Measurements from ENCODE around the gene THYN1.
A peak's percentile ranks its signal among the peaks of the same experiment; 100 is the strongest.

Gene THYN1

DNA sequence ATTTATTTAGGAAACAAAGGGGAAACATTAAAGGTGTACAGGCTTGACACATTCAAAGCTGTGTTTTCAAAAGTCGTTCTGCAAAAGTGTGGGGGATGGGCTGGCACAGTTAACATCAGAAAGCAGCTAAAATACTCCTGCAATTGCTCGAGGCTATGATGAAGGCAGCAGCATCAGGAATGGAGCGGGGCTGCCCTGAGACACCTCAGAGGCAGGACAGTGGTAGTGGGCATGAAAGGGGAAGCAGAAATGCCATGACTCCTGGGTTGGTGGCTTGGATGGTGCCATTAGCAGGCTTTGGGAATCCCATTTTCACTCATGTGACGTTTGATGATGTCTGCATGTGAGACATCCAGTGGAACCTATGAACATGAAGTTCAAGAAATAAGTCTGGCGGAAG, 30.0 kb downstream of the THYN1 start:
- no peak for DNase-seq (ENCODE audit: low read depth in 2 of 2)

DNA sequence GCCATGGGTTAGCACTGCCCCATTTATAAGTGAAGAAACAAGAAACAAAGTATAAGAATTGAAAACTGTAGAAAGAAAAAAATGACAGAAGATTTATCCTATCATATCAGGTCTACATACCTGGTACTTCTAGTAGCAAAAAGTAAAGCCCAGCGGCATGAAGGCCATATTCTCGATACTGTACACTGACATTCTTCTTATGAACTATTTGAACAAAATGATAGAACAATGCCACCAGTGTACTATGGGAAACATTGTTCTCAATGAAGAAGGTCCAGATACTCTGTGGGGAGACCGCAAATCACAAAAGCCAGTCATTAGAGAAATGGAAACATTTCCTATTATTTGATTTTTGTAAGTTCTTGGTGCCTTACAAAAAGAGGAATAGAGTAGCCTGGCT, 36.3 kb downstream of the THYN1 start:
- no peak for DNase-seq (ENCODE audit: low read depth in 2 of 2)

DNA sequence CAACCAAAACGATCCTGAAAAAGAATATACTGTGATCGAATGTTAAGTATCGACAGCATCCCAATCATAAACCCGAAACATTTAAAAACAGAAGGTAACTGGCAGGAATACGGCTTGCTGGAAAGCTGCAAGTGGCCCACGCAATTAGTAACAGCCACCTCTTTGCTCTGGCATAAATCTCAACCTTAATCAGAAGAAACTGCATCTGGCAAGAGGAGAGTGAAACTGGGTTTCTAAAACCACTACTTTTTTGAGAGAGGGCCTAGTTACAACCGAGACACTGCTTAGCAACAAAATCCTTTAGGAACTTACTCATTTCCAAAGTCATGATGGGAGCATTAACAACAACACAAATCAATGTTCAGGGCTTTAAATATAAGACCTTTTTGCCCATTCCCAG, 37.3 kb downstream of the THYN1 start:
- no peak for DNase-seq (ENCODE audit: low read depth in 2 of 2)

DNA sequence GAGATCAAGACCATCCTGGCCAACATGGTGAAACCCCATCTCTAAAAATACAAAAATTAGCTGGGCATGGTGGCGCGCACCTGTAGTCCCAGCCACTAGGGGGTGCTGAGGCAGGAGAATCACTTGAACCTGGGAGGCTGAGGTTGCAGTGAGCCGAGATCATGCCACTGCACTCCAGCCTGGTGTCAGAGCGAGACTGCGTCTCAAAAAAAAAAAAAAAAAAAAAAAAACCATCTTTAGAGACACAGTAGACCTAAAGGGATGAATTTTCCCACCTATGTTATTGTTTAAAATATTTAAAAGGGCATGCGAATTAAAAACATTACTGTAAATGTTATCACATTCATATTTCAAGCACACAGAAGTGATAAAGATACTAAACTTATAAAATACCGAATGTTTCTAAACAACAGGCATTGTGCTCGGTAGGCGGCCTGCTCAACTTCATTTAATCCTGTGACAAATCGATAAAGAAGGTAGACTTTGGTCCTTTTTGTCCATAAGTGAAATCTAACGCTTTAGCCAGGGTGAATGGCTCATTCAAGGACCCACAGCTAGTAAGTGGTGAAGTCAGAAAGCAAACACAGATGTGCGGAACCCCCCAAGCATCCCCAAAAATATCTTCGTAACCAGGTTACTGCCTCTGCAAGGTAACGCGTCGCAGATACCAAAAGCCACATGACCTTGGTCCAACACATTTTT, 45.5 kb downstream of the THYN1 start:
- peak; percentile 34 to 40 for DNase-seq (ENCODE audit: low read depth in 2 of 2)

DNA sequence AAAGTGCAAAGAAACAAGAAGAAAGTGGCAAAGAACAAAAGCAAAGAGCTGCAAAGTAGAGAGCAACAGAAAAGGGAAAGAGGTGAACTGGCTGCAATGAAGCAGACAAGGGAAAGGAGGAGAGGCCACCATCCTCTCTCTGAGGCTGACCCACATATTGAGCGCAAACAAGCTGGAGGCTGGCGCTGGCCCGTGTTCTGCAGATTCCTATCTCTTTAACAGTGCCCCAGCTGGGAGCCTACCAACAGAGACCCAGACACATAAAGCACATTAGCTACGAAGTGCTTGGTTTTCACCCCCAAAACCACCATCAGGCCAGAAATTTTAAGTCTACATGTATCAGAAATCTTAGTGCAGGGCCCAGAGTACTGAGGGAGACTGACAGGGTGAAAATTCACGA, 47.0 kb downstream of the THYN1 start:
- DNase-seq (ENCODE audit: low read depth in 2 of 2): no peak

DNA sequence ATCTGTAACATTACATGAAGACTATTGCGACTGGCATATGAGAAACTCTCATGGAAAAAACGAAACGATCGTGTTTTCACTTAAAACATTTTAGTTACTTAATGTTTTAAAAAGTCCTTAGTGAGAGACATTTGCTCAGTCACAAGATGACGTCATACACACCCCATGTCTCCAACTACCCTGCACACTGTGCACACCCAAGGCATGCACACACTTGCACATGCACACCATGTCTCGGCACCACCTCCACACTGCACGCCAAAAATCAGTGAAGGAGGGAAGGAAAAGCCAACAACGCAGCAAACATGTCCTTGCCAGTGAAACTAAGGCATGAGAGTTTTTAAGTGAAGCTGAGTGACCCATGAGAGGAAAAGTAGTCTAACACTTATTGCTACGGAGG, 47.4 kb downstream of the THYN1 start:
- no peak for DNase-seq (ENCODE audit: low read depth in 2 of 2)

DNA sequence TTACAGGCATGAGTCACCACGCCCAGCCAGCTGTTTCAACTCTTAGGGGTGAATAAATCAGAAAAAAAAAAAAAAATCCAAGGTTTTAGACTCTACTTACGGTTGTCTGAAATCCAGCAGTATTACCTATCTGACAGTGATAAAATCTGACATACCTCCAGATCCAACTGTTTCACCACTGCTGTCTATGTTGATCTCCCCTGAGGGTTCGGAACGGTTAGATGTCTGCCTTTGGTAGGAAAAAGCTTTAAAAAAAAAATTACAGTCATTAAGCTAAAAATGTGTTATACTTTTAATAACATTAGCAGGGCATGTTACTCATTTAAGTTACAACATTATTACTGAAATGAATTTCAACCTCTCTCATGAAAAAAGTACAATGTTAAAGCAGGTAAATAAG, 50.5 kb downstream of the THYN1 start:
- DNase-seq (ENCODE audit: low read depth in 2 of 2): no peak

DNA sequence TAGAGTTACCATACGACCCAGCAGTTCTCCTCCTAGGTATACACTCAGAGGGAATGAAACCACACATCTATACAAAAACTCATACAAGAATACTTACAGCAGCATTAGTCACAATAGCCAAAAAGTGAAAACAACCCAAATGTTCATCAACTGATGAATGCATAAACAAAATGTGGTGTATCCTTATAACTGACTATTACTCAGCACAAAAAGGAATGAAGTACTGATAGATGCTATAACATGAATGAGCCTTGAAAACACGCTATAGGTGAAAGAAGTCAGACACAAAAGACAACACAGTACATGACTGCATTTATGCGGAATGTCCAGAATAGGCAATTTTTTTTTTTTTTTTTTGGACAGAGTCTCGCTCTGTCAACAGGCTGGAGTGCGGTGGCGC, 52.5 kb downstream of the THYN1 start:
- no peak for DNase-seq (ENCODE audit: low read depth in 2 of 2)

DNA sequence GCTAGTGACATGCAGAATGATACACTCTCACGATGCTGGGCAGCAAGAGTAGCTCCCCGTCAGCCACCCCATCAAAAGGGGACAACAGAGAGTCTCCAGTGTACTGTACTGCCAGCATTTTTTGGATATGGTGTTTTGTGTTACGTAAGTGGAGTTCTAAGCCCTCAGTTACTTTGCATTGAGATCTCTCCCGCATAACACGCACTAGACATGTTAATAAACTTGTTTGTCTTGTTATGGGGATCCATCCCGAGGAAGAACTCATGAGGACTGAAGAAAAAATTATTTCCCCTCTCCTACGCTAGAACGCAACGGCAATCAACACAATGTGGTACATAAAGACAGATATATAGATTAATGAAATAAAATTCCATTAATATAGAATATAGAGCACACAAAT, 53.6 kb downstream of the THYN1 start:
- DNase-seq (ENCODE audit: low read depth in 2 of 2): no peak
